HL-60 (cell line): ENCODE data around the gene TANGO6.

ENCODE experiments used
- DNase-seq, 2 experiments: peaks; one replicate each; pipeline ENCODE4 v3.0.0-alpha.2; 2010 to 2020; ENCODE audit warnings: low read depth in 1 of 2, low spot score in 1 of 2
- H3K27ac ChIP-seq: fragments of 250-450 bp; sonication (Bioruptor Pico); replicated peaks from 2 replicates; pipeline ENCODE4 v1.5.1; 2020; ENCODE audit warnings: mild to moderate bottlenecking, moderate library complexity
- H3K27me3 ChIP-seq: fragments of 250-450 bp; sonication (Bioruptor Pico); 2 replicates; pipeline ENCODE4 v1.5.1; 2021; ENCODE audit warnings: mild to moderate bottlenecking, moderate library complexity; ENCODE audit not compliant: insufficient read depth, poor library complexity, severe bottlenecking
- H3K4me3 ChIP-seq: replicated peaks from 2 replicates; pipeline ENCODE4 v1.5.1; 2011; ENCODE audit warnings: mild to moderate bottlenecking, control low read depth, low read length; ENCODE audit not compliant: insufficient read depth
- CTCF ChIP-seq: IDR thresholded peaks from one replicate; pipeline ENCODE4 v1.5.1; 2011; ENCODE audit warnings: low read length, control low read depth, inconsistent platforms; ENCODE audit not compliant: insufficient read depth
- GABPA ChIP-seq: IDR thresholded peaks from 2 replicates; pipeline ENCODE4 v1.6.1; 2012; ENCODE audit warnings: low read depth
- POLR2AphosphoS5 ChIP-seq: IDR thresholded peaks from 2 replicates; pipeline ENCODE4 v1.6.1; 2012; ENCODE audit warnings: low read depth
- REST ChIP-seq: IDR thresholded peaks from 2 replicates; pipeline ENCODE4 v1.6.1; 2012; ENCODE audit warnings: low read depth; ENCODE audit not compliant: insufficient replicate concordance
- SPI1 ChIP-seq: IDR thresholded peaks from 2 replicates; pipeline ENCODE4 v1.6.1; 2012; ENCODE audit warnings: low read depth, mild to moderate bottlenecking, borderline replicate concordance

TANGO6 gene

GRCh38 chr16:68934402-68934801 lies 91.1 kb downstream of the TANGO6 start:
- no peak overlapping the region for H3K4me3 ChIP-seq
- TF ChIP-seq CTCF, result no peak
- no peak for TF ChIP-seq POLR2AphosphoS5
- TF ChIP-seq SPI1, result no peak
- no peak for TF ChIP-seq REST
- TF ChIP-seq GABPA, result no peak
- no peaks in the 10 kb centered on the region for H3K27me3 ChIP-seq
- H3K27ac ChIP-seq, result no peak overlapping the region
- no peak for DNase-seq

GRCh38 chr16:68935008-68935407 lies 91.7 kb downstream of the TANGO6 start:
- TF ChIP-seq REST (no peak), SPI1 (no peak), GABPA (no peak), POLR2AphosphoS5 (no peak), CTCF (no peak)
- Histone ChIP-seq H3K4me3 (no peak overlapping the region), H3K27me3 (no peaks in the 10 kb centered on the region), H3K27ac (no peak overlapping the region)
- DNase-seq, result no peak

DNA sequence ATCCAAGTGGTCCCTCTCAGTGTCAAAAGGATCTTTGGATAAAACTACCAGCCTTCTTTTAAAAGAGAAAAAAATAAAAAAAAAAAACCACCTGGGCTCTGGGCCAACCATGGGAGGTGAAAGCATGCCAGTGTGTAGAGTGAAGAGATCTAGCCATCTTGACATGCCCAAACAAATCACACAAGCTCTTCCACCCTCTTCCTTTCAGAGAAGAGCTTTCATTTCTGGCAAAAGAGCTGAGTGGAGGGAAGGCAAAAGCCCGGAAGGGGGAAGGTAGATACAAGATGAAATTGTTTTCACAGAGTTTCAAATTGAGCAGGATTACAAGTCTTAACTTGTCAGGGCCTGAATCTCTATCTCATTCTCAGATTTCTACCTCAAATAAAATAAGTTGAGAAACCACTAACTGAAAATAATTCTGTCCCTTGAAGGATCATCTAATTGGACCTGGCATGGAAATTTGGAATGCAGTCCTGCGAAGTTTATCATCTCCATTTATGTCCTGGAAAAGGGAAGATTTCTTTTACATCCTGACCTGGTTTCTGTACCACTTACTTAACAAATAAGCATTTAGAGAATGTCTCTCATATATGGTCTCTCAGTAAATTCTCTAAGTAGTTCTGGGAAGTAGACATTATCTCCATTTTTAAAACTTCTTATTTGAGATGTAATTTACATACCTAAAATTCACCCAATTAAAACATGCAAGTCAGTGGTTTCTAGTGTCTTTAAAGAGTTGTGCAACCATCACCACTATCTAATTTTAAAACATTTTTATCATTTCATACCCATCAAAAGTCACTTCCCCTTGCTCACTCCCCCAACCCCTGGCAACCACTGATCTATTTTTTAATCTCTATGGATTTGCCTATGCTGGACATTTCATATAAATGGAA lies 93.7 kb downstream of the TANGO6 start:
- Histone ChIP-seq H3K4me3 (no peak overlapping the region), H3K27me3 (no peaks in the 10 kb centered on the region), H3K27ac (no peak overlapping the region)
- TF ChIP-seq SPI1 (0 out of 2 replicates have a peak, but pooled peaks have one; percentile 3), GABPA (no peak)
- DNase-seq, result no peak

- Histone ChIP-seq H3K27me3 (no peaks in the 10 kb centered on the region), H3K4me3 (no peak overlapping the region), H3K27ac (no peak overlapping the region)
- TF ChIP-seq REST, result no peak
- no peak for TF ChIP-seq GABPA
- TF ChIP-seq SPI1, result no peak
- TF ChIP-seq POLR2AphosphoS5, result no peak
- no peak for TF ChIP-seq CTCF
- DNase-seq, result no peak
These were observed 96.5 kb downstream of the TANGO6 start for GRCh38 chr16:68939692-68940320.
